ENCODE measurements around the gene TSPAN18.

TSPAN18 gene

DNA sequence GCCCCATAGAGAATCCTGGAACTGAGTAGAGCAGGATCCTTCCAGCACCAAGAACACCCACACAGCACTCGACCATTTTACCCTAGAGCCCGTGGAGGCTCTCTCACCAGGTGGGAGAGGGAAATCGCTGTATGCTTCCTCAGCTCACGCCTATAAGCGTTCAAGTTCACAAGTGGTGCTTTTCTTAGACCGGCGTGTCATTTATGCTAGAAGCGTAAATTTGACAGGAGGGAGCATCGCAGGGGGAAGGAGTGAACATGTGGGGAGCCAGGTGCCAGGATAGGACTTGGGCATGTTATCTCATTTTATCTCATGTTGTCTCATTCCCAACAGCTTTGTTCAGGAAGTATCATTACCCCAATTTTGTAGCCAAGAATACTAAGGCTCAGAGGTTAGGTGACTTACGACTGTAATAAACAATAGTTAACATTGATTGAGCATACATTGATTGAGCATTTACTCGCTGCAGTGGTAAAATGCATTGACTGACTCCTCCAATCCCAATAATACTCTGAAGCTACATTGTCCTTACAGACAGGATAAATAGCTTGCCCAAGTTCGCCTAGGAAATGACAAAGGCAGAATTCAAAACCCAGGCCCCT lies 243.0 kb downstream of the TSPAN18 start:
- DNase-seq: no peak

DNA sequence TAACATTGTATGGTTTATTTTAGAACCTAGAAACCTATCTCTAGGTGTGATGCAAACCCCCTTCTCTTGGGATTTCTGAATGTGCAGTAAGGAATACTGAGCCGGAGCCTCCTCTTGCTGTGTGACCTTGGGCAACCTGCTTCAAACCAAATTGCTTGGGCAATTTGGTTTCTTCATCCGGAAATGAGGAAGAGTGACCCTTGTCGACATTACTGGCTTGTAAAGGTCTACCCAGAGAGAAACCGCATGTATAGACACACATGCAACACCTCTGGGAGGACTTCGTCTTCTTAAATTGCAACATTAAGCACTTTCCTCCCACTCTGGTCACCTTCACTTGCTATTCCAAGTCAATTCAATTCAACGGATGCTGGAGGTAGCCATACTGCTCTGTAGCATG lies 243.5 kb downstream of the TSPAN18 start:
- DNase-seq: no peak

DNA sequence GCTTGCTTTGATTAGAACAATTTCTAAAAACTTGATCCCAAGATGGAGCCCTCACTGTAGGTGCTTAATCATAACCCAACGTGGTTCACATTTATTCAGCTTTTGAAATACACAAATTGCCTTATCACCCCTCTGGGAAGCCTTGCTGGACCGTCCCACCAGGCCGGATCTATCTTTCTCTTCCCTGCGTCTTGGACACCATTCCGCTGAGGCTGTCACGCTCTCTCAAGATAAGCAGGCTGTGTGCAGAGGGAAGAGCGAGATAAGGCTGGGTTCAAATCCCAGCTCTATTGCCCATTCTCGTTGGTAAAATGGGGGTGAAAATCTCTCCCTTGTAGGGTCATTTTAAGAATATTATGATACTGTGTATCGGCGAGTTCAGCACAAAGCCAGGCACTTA lies 244.4 kb downstream of the TSPAN18 start:
- DNase-seq: no peak

DNA sequence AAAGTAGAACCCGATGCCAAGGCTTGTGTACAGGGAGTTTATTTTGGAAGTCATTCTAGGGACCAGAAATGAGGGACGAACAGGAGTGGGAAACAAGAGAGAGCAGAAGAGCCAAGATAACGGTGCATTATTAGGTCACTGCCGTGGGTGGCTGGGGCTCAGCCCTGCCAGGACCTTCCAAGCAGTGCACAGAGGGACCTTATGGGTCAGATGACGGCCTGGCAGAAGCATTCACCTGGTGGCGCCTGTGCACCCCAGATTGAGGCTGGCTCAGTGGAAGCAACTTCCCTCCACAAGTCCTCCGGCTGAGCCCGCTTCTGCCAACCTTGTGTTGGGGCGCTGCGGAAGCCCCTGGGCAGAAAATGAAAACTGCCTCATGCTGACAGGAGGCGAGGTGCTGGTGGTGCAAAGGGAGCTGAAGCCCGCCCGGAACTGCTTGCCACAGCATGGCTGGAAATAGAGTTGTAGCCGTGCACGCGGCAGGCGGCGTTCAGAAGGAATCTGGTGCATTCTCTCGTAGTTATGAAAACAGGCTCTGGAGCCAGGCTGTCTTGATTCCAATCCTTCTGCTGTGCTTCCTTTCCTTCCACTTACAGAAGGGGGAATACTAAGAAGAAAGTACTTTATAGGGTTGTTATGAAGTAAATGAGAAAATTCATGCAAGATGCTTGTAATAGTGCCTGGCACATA lies 246.1 kb downstream of the TSPAN18 start:
- no peak for DNase-seq

DNA sequence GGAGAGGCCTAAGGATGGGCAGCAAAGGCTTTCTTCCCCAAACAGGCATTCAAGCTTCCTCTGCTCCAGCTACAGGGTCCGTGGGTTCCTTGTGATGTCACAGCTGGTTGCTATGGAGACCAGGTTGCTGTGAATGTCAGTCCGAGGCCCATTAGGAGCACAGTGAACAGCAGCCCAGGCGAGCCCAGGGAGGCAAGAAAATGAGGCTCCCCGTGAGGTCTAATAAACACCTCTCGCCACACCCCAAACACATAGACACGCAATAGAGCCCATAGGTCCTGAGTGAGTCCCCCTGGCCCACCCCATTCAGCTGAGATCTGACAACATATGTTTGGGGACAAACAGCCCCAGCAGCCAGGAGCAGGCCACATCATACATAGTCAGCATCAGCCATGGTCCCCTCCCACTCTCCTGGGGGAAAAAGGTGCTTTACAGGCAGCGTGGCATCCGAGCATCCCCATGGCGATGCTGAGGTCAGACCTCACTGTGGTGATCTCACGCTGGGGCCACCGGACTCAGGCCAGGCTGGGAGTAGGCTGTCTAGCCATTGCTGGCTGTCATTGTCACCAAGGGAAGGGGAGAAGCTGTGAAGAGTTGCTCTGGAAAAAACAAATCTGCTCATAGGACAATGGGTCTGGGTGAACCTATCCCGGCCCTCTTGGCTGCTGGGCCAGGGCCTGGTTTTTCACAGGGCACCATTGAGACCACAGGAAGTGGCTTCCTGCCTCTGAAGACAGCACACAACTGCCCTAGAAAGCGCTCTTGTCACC lies 247.1 kb downstream of the TSPAN18 start:
- DNase-seq: no peak

DNA sequence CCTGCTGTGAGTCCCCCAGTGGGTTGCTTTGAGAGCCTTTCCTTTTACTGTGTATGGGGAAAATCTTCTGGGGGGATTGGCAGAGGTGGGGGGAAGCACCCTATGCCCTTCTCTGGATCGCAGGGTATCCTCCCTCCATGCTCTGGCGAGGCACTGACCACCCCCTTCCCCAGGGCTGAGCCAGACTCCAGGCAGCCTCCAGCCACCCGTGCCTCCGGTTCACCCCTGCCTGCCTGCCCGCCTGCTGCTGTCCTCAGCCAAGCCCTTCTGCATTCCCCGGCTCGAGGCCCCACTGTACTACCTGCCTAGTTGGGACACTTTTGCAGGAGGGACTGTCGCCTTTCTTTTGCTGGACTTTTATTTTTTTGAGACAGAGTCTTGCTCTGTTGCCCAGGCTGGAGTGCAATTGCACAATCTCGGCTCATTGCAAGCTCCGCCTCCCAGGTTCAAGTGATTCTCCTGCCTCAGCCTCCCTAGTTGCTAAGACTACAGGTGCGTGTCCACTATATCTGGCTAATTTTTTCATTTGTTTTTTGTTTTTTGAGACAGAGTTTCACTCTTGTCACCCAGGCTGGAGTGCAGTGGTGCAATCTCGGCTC lies 247.7 kb downstream of the TSPAN18 start:
- no peak for DNase-seq

DNA sequence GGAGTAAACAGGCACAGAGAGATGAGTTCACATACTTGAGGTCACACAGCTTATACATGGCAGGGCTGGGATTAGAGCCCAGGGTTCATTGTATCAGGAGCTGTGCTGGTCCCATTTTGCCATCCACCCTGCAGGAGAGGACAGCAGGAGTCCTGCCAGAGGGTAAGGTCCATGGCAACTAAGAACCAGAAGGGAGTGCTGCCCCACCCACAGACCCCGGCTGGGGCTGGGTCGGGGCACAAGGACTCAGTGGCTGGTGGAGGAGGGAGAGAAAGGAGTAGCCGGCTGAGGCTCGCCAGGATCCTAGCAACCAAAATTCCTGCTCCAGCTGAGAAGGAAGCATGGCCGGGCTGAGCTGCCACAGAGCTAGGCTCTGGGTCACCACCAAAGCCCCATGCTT lies 249.8 kb downstream of the TSPAN18 start:
- no peak for DNase-seq

DNA sequence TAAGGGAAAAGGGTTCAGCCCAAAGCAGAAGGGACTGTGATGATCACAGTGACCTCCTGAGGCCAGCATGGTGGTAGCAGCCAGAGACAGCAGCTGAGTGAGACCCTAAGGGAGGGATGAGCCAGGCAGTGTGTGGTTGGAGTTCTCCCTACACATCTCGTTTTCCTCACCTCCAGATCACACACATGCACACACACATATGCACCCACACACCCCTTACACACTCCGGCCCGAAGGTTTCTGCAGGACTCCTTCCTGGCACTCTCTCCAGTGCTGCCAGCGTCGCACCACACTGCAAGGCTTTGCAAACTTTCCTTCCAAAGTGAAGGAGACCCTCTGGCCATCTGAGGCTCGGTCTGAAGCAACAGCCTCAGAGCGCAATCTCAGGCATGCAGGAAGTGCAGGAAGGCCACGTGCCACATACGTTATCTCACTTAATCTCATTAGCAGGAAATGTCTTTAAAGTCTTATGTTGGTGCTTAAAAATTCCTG lies 250.8 kb downstream of the TSPAN18 start:
- DNase-seq: no peak

DNA sequence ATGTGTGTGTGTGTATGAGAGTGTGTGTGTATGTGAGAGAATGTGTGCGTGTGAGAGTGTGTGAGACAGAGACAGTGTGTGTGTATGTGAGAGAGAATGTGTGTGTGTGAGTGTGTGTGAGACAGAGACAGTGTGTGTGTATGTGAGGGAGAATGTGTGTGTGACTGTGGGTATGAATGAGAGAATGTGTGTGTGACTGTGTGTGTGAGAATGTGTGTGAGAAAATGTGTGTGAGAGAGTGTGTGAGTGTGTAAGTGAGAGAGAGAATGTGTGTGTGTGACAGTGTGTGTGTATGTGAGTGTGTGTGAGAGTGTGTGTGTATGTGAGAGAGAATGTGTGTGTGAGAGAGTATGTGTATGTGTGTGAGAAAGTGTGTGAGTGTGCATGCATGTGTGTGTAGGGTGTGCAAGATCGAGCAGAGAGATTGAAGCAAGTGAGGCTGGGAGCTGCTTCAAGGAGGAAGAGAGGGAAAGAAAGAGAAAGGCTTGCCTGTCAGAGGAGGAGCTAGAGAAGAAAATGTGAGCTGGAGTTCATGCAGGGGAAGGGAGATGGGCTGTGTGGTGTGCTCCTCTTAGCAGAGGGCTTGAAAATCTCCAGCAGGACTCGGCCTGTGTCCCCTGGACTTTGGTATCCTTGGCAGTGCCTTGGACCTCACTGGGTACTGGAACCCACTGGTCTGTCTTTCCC lies 251.7 kb downstream of the TSPAN18 start:
- no peak for DNase-seq

DNA sequence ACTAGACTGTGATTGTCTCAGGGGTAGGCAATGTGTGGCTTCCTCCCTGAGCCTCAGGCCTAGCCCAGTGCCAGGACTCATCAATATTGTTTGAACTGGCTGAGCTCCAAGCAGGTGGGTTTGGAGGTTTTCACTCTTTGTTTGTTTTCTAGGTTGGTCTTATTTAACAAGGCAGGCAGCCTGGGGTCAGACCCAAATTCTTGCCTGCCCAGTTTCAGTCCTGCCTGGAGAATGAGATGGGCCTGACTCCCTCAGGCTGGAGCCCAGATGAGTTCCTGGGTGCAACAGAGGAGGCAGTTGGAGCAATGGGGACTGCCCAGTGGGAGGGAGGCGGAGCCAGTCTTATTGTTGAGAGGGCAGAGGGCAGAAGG lies 252.2 kb downstream of the TSPAN18 start:
- no peak for DNase-seq

DNA sequence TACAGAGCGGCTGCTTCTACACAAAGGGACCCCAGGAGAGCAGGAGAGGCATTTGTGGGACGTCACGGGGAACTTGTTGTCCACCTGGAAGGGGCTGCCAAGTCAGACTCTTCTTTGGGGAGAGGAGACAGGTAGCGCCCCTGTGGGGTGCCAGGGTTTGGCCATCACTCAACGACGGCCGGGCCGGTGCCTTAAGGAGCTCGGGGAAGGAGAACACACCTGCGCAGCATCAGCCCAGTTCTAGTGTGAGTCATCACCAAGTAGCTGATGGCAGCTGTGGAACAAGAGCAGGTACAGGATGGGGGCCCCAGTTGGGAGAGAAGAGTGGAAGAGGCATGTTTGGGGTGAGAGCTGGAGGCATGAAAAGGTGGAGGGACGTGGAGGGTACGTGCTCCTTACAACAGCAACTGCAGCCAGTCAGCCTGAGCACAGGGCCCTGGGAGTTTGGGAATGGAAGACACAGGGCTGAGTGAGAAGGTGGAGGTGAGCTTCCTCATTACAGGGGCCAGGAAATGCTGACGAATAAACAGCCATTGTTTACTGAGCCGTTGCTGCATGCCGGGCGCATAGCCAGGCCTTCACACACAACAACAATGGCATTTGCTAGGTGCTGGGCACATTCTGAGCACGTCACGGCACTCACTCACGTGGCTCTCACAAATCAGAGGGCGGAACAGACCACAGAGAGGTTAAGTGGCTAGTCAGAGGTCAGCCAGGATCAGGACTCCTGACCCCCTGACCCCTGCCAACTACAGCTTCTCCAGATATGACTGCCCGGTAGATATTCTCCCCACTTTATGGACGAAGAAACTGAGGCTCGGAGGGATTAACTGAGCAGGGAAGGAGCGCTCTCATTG lies 253.0 kb downstream of the TSPAN18 start:
- DNase-seq: no peak

DNA sequence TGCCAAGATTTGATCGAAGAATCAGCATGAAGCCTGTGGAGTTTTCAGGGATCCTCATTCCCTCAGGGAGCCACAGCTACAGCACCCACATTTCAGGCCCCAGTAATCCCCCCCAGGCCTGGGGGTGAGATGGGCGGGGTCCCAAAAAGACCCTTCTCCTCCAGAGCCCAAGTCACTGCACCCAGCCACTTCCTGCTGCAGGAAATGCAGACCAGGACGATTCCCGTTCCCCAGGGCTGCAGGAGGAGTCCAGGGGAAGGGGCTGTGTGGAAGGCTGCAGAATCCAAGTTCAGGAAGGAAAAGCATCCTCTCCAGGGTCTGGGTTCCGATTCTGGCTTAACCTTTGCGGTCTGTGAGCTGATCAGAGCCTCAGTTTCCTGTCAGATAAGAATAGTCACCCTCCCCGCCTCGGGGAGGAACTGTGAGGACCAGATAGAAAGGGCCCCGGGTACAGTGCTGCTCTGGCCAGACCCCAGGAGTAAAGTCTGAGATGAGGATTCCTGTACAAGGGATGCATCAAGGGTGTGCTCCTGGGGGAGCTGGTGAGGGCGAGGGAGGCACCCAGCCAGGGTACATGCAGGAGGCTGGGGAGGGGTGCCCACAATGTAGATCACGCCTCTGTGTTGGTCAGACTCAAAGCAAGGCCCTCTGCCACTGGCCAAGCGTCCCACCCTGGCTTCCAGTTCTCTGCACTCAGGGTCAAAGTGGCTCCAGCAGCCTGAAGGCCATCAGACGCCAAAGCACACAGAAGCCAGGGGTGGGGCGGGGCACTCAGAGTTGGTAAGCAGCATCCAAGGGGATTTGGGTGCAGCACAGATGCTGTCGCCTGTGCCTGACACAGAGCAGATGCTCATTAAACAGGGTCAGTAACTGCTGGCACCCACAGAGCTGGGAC lies 254.0 kb downstream of the TSPAN18 start:
- DNase-seq: no peak

Data from NCI-H446 treated with DMSO at 0.1 percent for 48 hours (cell line).